Small intestine (tissue), 7 donors: Measurements from ENCODE around the gene REELD1. TPM values are rescaled to one million over a fixed set of nuclear protein-coding genes. Genes with fewer than 3 reads are reported as not detected.
A peak's percentile ranks its signal among the peaks of the same experiment; 100 is the strongest.

Experiments
- DNase-seq, 2 donors: peaks; one replicate each; pipeline versions ENCODE4 v3.0.0 to v3.0.0-alpha.2; 2013
- FAIRE-seq: peaks from 2 replicates; lab custom pipeline; 2012; peaks lifted over from hg19 to GRCh38; lab: Jason Lieb, UNC
- H3K27ac ChIP-seq, 3 donors: one replicate each; pipeline ENCODE4 v1.5.1; 2013; ENCODE audit warnings: low read length in 2 of 3, mild to moderate bottlenecking in 2 of 3, control low read depth in 1 of 3, inconsistent platforms in 1 of 3, low read depth in 1 of 3, moderate library complexity in 1 of 3
- H3K27me3 ChIP-seq, 3 donors: one replicate each; pipeline ENCODE4 v1.6.1; 2013; ENCODE audit warnings: low read length in 3 of 3, inconsistent platforms in 1 of 3; ENCODE audit not compliant: control insufficient read depth in 3 of 3, insufficient read depth in 3 of 3
- H3K36me3 ChIP-seq, 3 donors: one replicate each; pipeline ENCODE4 v1.6.1; 2013; ENCODE audit warnings: low read length in 3 of 3, inconsistent platforms in 1 of 3, low read depth in 1 of 3, mild to moderate bottlenecking in 1 of 3, moderate library complexity in 1 of 3; ENCODE audit not compliant: control insufficient read depth in 3 of 3, insufficient read depth in 2 of 3
- H3K4me1 ChIP-seq, 3 donors: one replicate each; pipeline ENCODE4 v1.6.1; 2013; ENCODE audit warnings: low read length in 2 of 3, inconsistent platforms in 1 of 3, low read depth in 1 of 3, mild to moderate bottlenecking in 1 of 3, moderate library complexity in 1 of 3; ENCODE audit not compliant: control insufficient read depth in 3 of 3, insufficient read depth in 2 of 3
- H3K4me3 ChIP-seq, 3 donors: one replicate each; pipeline ENCODE4 v1.5.1; 2013; ENCODE audit warnings: low read length in 3 of 3, control low read depth in 1 of 3, inconsistent platforms in 1 of 3, low read depth in 1 of 3, mild to moderate bottlenecking in 1 of 3, moderate library complexity in 1 of 3
- H3K9me3 ChIP-seq, 2 donors: one replicate each; pipeline ENCODE4 v1.6.1; 2013; ENCODE audit warnings: low read depth in 1 of 2, low read length in 1 of 2; ENCODE audit not compliant: control insufficient read depth in 2 of 2, insufficient read depth in 1 of 2
- WGBS, 3 donors: extraction: QIAGEN DNeasy Blood & Tissue Kit; methylation state at CpG; one replicate each; pipeline ENCODE4 v1.1.7; 2013; 5-methylcytosine and 5-hydroxymethylcytosine counted together
- polyA plus RNA-seq, 4 donors: library from polyadenylated mRNA; stranded (reverse) in 3 of 4; unstranded in 1 of 4; fragments of 200-250 nt in 3 of 4; fragments of 120-200 nt in 1 of 4; gene quantifications; one replicate each; pipeline versions ENCODE4 v1.2.1 to v1.2.3, GENCODE V29; 2013
- donor health status: healthy with polysubstance abuse.
- donor health status: control.
- donor health status: control.
- donor health status: Bipolar disorder and iron deficiency.
- donor health status: healthy.

REELD1 gene
- polyA plus RNA-seq, 4 donors, result 0.07 to 4.5 (median 0.66) TPM

DNA sequence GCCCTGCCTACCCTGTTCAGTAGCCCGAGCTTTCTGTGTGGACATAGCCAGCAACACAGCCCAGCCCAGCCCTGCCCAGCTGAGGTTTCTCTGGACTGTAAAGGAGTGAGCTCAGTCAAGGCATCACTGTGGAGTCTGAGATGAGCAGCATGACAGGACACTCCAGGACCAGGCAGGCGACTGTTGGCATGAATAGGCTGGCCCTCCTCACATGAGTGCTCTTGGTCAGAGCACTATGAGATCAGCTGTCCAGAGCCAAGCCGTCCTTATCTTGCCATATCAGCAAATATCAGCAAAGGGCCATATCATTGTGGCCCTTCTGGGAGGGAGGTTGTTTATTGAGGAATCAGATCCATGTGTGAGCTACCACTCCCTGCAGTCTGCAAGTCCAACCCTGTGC is 30.9 kb downstream of the REELD1 start:
- FAIRE-seq (no peak), DNase-seq (peak; percentile 32 to 34)
- H3K9me3 ChIP-seq, result no peaks in the 10 kb centered on the region
- H3K36me3 ChIP-seq, result no peaks in the 10 kb centered on the region
- peaks cover 0 to 3% (median 0%) of the 10 kb centered on the region in 3 donors for H3K27me3 ChIP-seq
- H3K4me3 ChIP-seq, result no peak overlapping the region
- 34 to 55% (median 38%) methylated on average over 3 of the region's 3 CpGs for WGBS, 3 donors
- H3K4me1 ChIP-seq, result peaks cover 0 to 20% (median 4%) of the 10 kb centered on the region in 3 donors
- peak overlapping the region in 1 of 3 donors; percentile 7 for H3K27ac ChIP-seq

- DNase-seq, result no peak
These were observed 31.5 kb downstream of the REELD1 start for GRCh38 chr4:146245850-146246249.

GRCh38 chr4:146246381-146246780 is 32.0 kb downstream of the REELD1 start:
- DNase-seq (no peak), FAIRE-seq (no peak)
- Histone ChIP-seq H3K4me1 (peaks cover 0 to 16% (median 4%) of the 10 kb centered on the region in 3 donors), H3K36me3 (no peaks in the 10 kb centered on the region), H3K4me3 (no peak overlapping the region), H3K27ac (no peak overlapping the region), H3K9me3 (no peaks in the 10 kb centered on the region), H3K27me3 (peaks cover 0 to 3% (median 0%) of the 10 kb centered on the region in 3 donors)
- 83 to 89% (median 88%) methylated on average over 6 of the region's 6 CpGs for WGBS, 3 donors

More at GRCh38 chr4:146245850-146246249, 31.5 kb downstream of the REELD1 start:
- Histone ChIP-seq H3K36me3 (no peaks in the 10 kb centered on the region), H3K9me3 (no peaks in the 10 kb centered on the region), H3K27me3 (peaks cover 0 to 3% (median 0%) of the 10 kb centered on the region in 3 donors), H3K27ac (no peak overlapping the region), H3K4me3 (no peak overlapping the region), H3K4me1 (peaks cover 0 to 20% (median 4%) of the 10 kb centered on the region in 3 donors)
- no peak for FAIRE-seq
- WGBS, 3 donors, result 58 to 74% (median 70%) methylated on average over 4 of the region's 4 CpGs

DNA sequence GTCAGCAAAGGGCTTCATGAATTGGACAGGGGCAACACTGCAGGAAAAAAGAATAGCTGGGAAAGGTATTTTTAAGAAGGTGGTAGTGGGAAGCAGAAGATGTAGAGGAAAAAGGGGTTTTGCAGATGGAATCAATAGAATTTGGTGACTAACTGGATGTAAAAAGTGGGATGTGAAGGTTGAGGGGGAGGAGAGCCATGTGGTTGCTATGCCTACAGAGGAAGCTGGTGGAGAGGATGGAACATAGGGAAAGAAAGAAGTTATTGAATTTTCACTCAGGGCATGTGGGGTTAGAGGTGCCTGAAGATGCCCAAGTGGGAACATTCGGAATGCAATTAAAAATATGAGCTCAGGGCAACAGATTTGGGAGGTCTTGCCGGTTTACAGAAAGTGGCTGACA is 33.0 kb downstream of the REELD1 start:
- FAIRE-seq (no peak), DNase-seq (no peak)
- H3K4me3 ChIP-seq, result no peak overlapping the region
- H3K4me1 ChIP-seq, result peaks cover 0 to 6% (median under 1%) of the 10 kb centered on the region in 3 donors
- H3K9me3 ChIP-seq, result no peaks in the 10 kb centered on the region
- no peak overlapping the region for H3K27ac ChIP-seq
- no peaks in the 10 kb centered on the region for H3K36me3 ChIP-seq
- peaks cover 0 to 3% (median 0%) of the 10 kb centered on the region in 3 donors for H3K27me3 ChIP-seq
- WGBS, 3 donors, result 50 to 67% (median 66%) methylated on average over 2 of the region's 2 CpGs

DNA sequence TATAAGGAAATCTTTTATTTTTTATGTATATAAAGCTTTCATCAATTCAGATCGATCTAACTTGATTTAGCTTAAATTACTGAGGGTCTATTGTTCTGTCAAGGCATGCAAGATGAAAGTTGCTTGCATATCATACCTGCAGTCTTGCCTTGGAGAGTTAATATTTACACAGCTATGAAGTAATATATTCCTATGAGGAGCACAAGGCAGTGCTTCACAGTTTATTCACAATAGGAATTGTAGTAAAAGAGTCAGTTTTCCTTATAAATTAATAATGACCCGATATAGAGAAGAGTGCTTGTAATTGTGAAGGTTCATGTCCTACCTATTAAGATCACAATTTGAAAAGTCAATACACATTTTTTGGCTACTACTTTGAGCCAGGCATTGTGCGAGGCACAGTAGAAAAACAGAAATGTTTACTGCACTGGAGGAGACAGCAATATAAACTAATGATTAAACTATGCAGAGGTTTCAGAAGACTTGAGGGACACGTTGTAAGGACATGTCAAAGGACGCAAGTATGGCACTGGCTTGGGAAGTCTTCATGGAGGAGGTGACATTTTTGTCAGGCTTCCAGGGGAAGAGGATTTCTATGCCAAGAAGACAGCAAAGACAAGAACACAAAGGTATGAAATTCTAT is 38.8 kb downstream of the REELD1 start:
- FAIRE-seq, result no peak
- DNase-seq, result peak; percentile 10 to 48
- H3K27ac ChIP-seq, result no peak overlapping the region
- H3K36me3 ChIP-seq, result no peaks in the 10 kb centered on the region
- WGBS, 3 donors, result 21 to 68% (median 51%) methylated on average over 5 of the region's 5 CpGs
- no peaks in the 10 kb centered on the region for H3K27me3 ChIP-seq
- H3K4me3 ChIP-seq, result no peak overlapping the region
- no peaks in the 10 kb centered on the region for H3K9me3 ChIP-seq
- peaks cover 0 to 5% (median 0%) of the 10 kb centered on the region in 3 donors for H3K4me1 ChIP-seq

DNA sequence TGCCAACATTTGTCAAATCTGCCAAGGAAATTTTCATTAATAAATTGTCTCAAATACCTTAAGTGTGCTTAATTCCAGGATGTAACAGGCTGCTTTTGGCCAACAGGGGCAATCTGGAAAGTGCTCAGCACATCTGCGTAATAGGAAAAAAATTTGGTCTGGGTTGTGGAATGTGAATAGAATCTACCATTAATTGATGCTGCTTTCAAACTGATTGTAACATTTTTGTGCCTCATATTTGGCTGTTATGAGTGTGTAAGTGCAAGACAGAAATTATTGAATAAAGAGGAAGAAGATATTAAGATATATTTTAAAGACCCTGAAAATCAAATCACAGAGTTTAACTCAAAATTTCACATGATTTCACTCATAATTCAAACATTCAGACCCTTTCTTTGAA is 41.1 kb downstream of the REELD1 start:
- no peak overlapping the region for H3K4me3 ChIP-seq
- H3K27ac ChIP-seq, result no peak overlapping the region
- H3K27me3 ChIP-seq, result no peaks in the 10 kb centered on the region
- H3K4me1 ChIP-seq, result no peaks in the 10 kb centered on the region
- no peaks in the 10 kb centered on the region for H3K9me3 ChIP-seq
- WGBS, 3 donors, result 84 to 100% (median 91%) methylated on average over 1 of the region's 1 CpG
- no peak for DNase-seq
- no peak for FAIRE-seq
- H3K36me3 ChIP-seq, result peaks cover 0 to 2% (median 0%) of the 10 kb centered on the region in 3 donors

DNA sequence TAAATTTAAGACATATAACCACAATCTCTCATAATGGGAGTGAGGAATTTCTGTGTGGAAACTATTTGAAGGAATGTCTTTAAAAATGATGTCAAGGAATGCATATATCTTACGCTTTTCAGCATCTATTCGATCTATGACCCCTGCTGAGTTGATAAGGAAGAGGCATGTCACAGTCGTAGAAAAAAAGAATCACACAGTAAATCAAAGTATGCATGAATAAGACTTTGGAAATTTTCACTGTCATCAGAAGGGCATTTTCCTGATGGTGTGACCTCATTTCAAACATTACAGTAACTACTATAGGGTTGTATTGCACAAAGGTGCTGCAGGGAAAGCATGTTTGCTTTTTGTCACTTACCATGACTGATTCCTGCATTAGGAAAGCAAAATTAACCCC is 41.5 kb downstream of the REELD1 start:
- H3K4me3 ChIP-seq, result no peak overlapping the region
- no peaks in the 10 kb centered on the region for H3K4me1 ChIP-seq
- DNase-seq (no peak), FAIRE-seq (no peak)
- H3K36me3 ChIP-seq, result peaks cover 0 to 2% (median 0%) of the 10 kb centered on the region in 3 donors
- no peaks in the 10 kb centered on the region for H3K27me3 ChIP-seq
- no peak overlapping the region for H3K27ac ChIP-seq
- WGBS, 3 donors, result 62 to 73% (median 72%) methylated on average over 3 of the region's 3 CpGs
- H3K9me3 ChIP-seq, result no peaks in the 10 kb centered on the region

DNA sequence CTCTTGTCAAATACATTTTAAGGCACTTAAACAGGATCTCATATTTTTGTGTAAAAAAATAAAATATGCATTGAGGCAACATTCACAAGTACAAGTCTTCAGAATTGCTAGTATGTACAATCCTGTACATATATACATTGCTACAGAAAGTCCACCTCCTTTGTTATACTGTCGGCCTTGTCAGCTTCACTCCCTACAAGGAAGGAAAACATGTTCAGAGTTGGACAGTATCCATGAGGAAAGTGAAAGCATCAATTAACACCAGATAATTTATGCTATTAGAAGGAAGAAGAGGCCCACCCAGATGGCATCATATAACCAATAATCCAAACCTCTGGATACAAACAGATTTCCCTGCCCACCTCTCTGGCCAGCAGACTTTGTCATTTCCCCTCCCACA is 42.0 kb downstream of the REELD1 start:
- FAIRE-seq, result no peak
- Histone ChIP-seq H3K9me3 (no peaks in the 10 kb centered on the region), H3K27me3 (no peaks in the 10 kb centered on the region), H3K4me1 (no peaks in the 10 kb centered on the region), H3K4me3 (no peak overlapping the region), H3K36me3 (peaks cover 0 to 2% (median 0%) of the 10 kb centered on the region in 3 donors), H3K27ac (no peak overlapping the region)
- 10 to 50% (median 38%) methylated on average over 1 of the region's 1 CpG for WGBS, 3 donors
- DNase-seq, result peak in 1 of 2 donors; percentile 52
